ENCODE measurements around the gene ATG4A. TPM values are rescaled to one million over a fixed set of nuclear protein-coding genes. Genes with fewer than 3 reads are reported as not detected.

ATG4A gene
- total RNA-seq, 4 donors from 2014 or later: 9.7 to 13.4 (median 10.3) TPM

- TF ChIP-seq, protein P1, sequence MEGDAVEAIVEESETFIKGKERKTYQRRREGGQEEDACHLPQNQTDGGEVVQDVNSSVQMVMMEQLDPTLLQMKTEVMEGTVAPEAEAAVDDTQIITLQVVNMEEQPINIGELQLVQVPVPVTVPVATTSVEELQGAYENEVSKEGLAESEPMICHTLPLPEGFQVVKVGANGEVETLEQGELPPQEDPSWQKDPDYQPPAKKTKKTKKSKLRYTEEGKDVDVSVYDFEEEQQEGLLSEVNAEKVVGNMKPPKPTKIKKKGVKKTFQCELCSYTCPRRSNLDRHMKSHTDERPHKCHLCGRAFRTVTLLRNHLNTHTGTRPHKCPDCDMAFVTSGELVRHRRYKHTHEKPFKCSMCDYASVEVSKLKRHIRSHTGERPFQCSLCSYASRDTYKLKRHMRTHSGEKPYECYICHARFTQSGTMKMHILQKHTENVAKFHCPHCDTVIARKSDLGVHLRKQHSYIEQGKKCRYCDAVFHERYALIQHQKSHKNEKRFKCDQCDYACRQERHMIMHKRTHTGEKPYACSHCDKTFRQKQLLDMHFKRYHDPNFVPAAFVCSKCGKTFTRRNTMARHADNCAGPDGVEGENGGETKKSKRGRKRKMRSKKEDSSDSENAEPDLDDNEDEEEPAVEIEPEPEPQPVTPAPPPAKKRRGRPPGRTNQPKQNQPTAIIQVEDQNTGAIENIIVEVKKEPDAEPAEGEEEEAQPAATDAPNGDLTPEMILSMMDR (IDR thresholded peaks at IDR 0.05; ENCODE audit: low read depth): no peak
These were observed 95.2 kb downstream of the ATG4A start for GRCh38 chrX:108186811-108187210.

DNA sequence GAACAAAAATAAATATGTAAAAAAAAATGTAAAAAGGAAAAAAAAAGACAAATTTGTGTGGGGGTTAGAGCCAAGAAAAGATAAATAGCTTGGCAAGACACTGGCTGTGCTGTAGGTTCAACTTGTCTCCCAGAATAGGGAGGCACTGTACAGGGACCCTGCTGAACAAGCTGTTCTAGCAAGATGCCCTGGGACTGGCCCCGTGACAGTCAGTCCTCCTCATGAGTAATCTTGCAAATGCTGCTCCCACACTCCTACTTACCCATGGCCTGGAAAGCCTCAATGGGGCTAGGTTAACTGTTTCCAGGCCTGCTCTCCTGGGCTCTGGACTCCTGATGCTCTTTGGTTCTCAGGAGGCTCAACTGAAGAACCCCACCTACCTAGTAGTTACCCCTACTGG lies 106.8 kb downstream of the ATG4A start:
- TF ChIP-seq, protein P1 (IDR thresholded peaks at IDR 0.05; ENCODE audit: low read depth): no peak

DNA sequence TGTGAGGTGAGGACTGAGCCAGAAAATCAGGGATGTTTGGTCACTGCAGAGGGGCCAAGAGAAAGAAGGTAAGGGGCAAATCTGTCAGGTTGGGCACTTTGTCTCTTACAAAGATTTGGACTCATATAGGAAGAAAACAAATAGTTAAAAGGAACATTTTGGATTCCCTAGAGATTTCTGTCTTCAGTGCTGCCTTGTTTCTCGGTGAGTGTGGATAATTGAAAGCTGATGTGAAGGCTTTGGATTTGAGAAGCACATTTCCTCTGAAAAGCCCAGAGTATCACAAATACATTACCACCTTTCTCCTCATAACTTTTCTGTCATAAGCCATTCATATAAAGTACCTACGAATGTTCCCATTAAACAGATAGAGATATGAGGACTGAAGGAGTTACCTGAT lies 107.5 kb downstream of the ATG4A start:
- TF ChIP-seq, protein P1 (IDR thresholded peaks at IDR 0.05; ENCODE audit: low read depth): no peak

- TF ChIP-seq, protein P1 (IDR thresholded peaks at IDR 0.05; ENCODE audit: low read depth): no peak
These were observed 108.1 kb downstream of the ATG4A start for GRCh38 chrX:108199691-108200090.

- TF ChIP-seq, protein P1 (IDR thresholded peaks at IDR 0.05; ENCODE audit: low read depth): no peak
These were observed 112.0 kb downstream of the ATG4A start for GRCh38 chrX:108203540-108203939.

Other genes with a start within 250 kb of the ATG4A start
- gene TEX13B, start 109.4 kb upstream of the ATG4A start, total RNA-seq: not detected
- not detected for gene VSIG1, start 46.7 kb upstream of the ATG4A start, total RNA-seq
- 10 to 100 TPM; 32.2 to 46.0 (median 34.1) TPM for gene PSMD10, start 236 bp upstream of the ATG4A start, total RNA-seq